ENCODE results near the gene NLN. TPM values are rescaled to one million over a fixed set of nuclear protein-coding genes. Genes with fewer than 3 reads are reported as not detected.
"Not testable (repeated sequence)": the region's sequence is repeated elsewhere in the genome, so short reads cannot be mapped to it uniquely, and the experiment has no call there.

Gene NLN
- total and polyA plus RNA-seq, 3 experiments from 2014 or later, result 2.7 to 30.4 (median 27.9) TPM

DNA sequence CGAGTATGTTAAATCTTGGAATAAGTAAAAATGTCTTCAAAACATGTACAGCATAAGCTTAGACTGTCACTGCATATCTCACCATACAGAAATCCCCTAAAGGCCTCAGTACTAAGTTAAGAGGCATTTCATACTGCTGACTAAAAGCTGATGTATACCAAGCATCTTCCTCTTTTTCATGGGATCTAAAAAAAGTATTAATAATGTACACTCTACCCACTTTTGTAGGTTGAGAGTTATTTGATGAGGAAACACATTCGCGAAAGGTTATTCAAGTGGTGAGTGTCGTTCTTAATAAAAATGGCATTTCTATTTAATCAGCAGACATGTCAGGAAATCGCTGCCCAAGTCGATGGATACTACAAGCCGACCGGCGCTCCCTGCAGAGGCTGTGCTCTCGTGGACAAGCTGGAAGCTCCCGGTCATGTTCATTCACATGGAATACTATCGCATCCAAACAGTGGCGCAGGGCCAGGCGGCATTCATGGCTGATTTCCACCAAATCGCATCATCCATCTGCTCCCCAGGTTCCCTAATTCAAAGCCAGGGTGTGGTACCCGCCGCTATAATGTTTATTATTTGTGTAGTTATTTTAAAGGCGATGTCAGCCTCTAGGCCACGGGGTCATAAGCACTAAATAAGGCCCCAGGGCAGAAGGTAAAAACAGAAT, 820 bp upstream of the NLN start:
- Mint-ChIP-seq H3K27me3 (no peaks in the 10 kb centered on the region), H3K4me3 (peak overlapping the region in 6 of 7 donors; percentile 85 to 95 (median 90)), H3K9me3 (no peaks in the 10 kb centered on the region), H3K36me3 (peaks cover 0 to 14% (median 0%) of the 10 kb centered on the region in 3 donors), H3K27ac (peak overlapping the region in 5 of 8 donors; percentile 91 to 96 (median 92)), H3K4me1 (peaks cover 20 to 22% (median 22%) of the 10 kb centered on the region in 3 donors)
- no peaks in the 10 kb centered on the region for H3K27me3 ChIP-seq (ENCODE audit: insufficient read depth, low read length, poor library complexity, severe bottlenecking)
- peaks cover 18% of the 10 kb centered on the region for H3K36me3 ChIP-seq (ENCODE audit: insufficient read depth, low read length)
- ChIA-PET POLR2A (interaction anchor here (0.6 to 2.0 kb wide), 5 partner anchors 97 to 205 kb away, joined by 3 to 8 read pairs (median 3); partner anchors contain the start of genes CENPK, ERBIN, PPWD1 and TRIM23), CTCF (interaction anchor here (1.0 to 1.7 kb wide), 3 partner anchors 22 to 205 kb away, joined by 3 read pairs; partner anchors contain the start of genes CENPK, ERBIN and PPWD1)
- H3K4me3 ChIP-seq (ENCODE audit: low read length), result peak overlapping the region; percentile 93
- no peaks in the 10 kb centered on the region for H3K9me3 ChIP-seq (ENCODE audit: low read length)
- DNase-seq, result peak in 2 of 5 donors; percentile 1 to 26
- H3K4me1 ChIP-seq (ENCODE audit: insufficient read depth, low read length), result peaks cover 43% of the 10 kb centered on the region
- H3K27ac ChIP-seq (ENCODE audit: low read depth, low read length), result peak overlapping the region; percentile 80

DNA sequence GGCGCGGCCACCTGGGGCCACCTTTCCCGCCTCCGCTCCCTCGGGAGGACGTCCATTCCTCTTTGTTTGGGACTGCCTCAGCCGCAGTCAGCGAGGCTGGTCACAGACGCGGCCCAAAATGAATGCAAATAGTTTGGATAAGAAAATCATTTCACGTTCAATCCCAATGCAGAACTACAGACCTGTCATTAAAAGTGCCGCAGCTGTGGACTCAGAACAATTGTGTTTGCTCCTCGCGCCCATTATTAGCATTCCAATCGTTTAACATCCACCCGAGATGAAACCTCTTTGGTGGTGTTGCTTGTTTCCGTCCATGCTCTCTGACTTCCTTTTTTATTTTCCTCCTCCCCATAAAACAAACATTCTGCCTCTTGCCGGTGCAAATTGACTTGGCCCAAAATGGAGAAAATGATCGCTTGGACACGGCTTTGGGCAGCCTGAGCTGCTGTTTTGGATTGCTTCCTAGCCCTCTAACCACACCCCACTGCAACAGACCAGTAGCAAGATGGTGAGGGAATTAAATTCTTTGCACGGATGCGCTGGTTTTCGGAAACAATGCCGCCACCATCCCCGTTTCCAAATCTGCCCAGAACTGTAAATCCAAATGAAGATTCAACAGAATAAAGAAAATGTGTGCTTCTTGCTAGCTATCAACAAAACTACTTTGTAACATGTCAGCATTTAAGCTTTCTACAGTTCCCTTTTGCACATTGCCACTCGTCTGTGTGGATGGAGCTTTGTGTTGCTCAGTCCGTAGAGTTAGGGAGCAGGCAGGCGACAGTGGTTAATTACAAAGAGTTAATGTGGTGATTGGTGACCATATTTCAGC, 784 bp downstream of the NLN start:
- Mint-ChIP-seq H3K27ac (peak overlapping the region; percentile 69 to 92 (median 81)), H3K9me3 (no peaks in the 10 kb centered on the region), H3K27me3 (no peaks in the 10 kb centered on the region), H3K36me3 (peaks cover 0 to 14% (median 0%) of the 10 kb centered on the region in 3 donors), H3K4me1 (peaks cover 20 to 22% (median 22%) of the 10 kb centered on the region in 3 donors), H3K4me3 (peak overlapping the region; percentile 85 to 95 (median 91))
- H3K4me3 ChIP-seq (ENCODE audit: low read length), result peak overlapping the region; percentile 59
- H3K36me3 ChIP-seq (ENCODE audit: insufficient read depth, low read length), result peaks cover 14% of the 10 kb centered on the region
- H3K4me1 ChIP-seq (ENCODE audit: insufficient read depth, low read length), result peaks cover 28% of the 10 kb centered on the region
- peak overlapping the region; percentile 35 for H3K27ac ChIP-seq (ENCODE audit: low read depth, low read length)
- CTCF ChIA-PET, result interaction anchor here (1.4 kb wide), 1 partner anchor 9 kb away, joined by 3 read pairs; no protein-coding TSS in a partner anchor
- H3K9me3 ChIP-seq (ENCODE audit: low read length), result no peaks in the 10 kb centered on the region
- H3K27me3 ChIP-seq (ENCODE audit: insufficient read depth, low read length, poor library complexity, severe bottlenecking), result no peaks in the 10 kb centered on the region
- DNase-seq, result peak in 2 of 5 donors; percentile 6 to 14
- POLR2A ChIA-PET, result interaction anchor here (1.6 kb wide), 1 partner anchor 202 kb away, joined by 3 read pairs; no protein-coding TSS in a partner anchor

DNA sequence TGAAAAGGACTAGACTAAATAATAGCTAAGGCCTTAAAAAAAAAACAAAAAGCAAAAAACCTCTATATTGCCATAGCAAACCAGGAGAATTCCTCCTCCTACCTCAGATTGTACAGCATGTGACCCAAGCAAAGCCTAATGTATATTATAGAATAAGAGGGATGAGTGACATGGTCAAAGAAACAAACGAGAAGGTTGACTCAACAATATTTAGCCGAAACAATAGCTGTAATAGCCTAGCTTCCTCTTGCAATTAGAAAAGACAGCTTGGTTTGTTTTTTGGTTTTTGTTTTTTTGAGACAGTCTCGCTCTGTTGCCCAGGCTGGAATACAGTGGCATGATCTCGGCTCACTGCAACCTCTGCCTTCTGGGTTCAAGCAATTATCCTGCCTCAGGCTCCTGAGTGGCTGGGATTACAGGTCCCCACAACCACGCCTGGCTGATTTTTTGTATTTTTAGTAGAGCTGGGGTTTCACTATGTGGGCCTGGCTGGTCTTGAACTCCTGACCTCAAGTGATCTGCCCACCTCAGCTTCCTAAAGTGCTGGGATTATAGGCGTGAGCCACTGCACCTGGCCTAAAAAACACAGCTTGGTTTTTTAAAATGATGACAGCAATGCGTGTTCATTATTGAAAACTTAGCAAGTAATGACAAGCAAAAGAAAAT, 5.6 kb downstream of the NLN start:
- Mint-ChIP-seq H3K27ac (no peak overlapping the region), H3K4me3 (peak overlapping the region in 1 of 7 donors; percentile 20), H3K36me3 (peaks cover 0 to 2% (median 0%) of the 10 kb centered on the region in 3 donors), H3K4me1 (peaks cover 7 to 8% (median 7%) of the 10 kb centered on the region in 3 donors), H3K27me3 (no peaks in the 10 kb centered on the region), H3K9me3 (no peaks in the 10 kb centered on the region)
- Histone ChIP-seq H3K27me3 (ENCODE audit: insufficient read depth, low read length, poor library complexity, severe bottlenecking) (no peaks in the 10 kb centered on the region), H3K4me1 (ENCODE audit: insufficient read depth, low read length) (no peaks in the 10 kb centered on the region), H3K9me3 (ENCODE audit: low read length) (no peaks in the 10 kb centered on the region), H3K36me3 (ENCODE audit: insufficient read depth, low read length) (no peaks in the 10 kb centered on the region), H3K27ac (ENCODE audit: low read depth, low read length) (no peak overlapping the region), H3K4me3 (ENCODE audit: low read length) (no peak overlapping the region)
- ChIA-PET POLR2A (interaction anchor here (0.6 kb wide), 1 partner anchor 15 kb away, joined by 3 read pairs; no protein-coding TSS in a partner anchor), CTCF (interaction anchor here (1.2 kb wide), 1 partner anchor 12 kb away, joined by 3 read pairs; no protein-coding TSS in a partner anchor)
- DNase-seq, result no peak

DNA sequence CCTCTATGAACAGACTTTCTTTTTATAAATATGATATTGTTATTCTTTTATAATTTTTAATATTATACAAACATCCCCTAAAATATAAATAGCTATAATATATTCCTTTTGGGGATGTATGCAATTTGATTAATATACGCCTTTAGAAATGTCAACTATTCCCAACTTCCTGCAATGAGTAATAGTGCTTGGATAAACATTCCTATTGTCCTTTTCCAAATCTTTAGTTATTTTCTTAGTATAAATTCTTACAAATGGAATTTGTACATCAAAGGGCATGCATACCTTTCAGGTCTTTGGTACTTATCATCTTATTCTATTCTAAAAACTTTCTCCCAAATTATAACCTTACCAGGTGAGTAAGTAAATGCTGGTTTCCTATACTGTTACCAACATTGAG, 6.2 kb downstream of the NLN start:
- Histone ChIP-seq H3K27me3 (ENCODE audit: insufficient read depth, low read length, poor library complexity, severe bottlenecking) (no peaks in the 10 kb centered on the region), H3K27ac (ENCODE audit: low read depth, low read length) (no peak overlapping the region), H3K36me3 (ENCODE audit: insufficient read depth, low read length) (no peaks in the 10 kb centered on the region), H3K9me3 (ENCODE audit: low read length) (no peaks in the 10 kb centered on the region), H3K4me1 (ENCODE audit: insufficient read depth, low read length) (no peaks in the 10 kb centered on the region), H3K4me3 (ENCODE audit: low read length) (no peak overlapping the region)
- Mint-ChIP-seq H3K4me3 (no peak overlapping the region), H3K9me3 (no peaks in the 10 kb centered on the region), H3K4me1 (peaks cover 1 to 2% (median 1%) of the 10 kb centered on the region in 3 donors), H3K27me3 (no peaks in the 10 kb centered on the region), H3K27ac (no peak overlapping the region), H3K36me3 (no peaks in the 10 kb centered on the region)
- DNase-seq, result no peak
- POLR2A ChIA-PET, result interaction anchor here (0.6 kb wide), 1 partner anchor 15 kb away, joined by 3 read pairs; no protein-coding TSS in a partner anchor
- CTCF ChIA-PET, result interaction anchor here (1.2 kb wide), 1 partner anchor 12 kb away, joined by 3 read pairs; no protein-coding TSS in a partner anchor

GRCh38 chr5:65730910-65731309, 8.9 kb downstream of the NLN start:
- Histone ChIP-seq H3K36me3 (ENCODE audit: insufficient read depth, low read length) (no peaks in the 10 kb centered on the region), H3K4me3 (ENCODE audit: low read length) (no peak overlapping the region), H3K4me1 (ENCODE audit: insufficient read depth, low read length) (no peaks in the 10 kb centered on the region), H3K9me3 (ENCODE audit: low read length) (no peaks in the 10 kb centered on the region), H3K27me3 (ENCODE audit: insufficient read depth, low read length, poor library complexity, severe bottlenecking) (no peaks in the 10 kb centered on the region), H3K27ac (ENCODE audit: low read depth, low read length) (no peak overlapping the region)
- Mint-ChIP-seq H3K4me1 (peaks cover 0 to 4% (median 3%) of the 10 kb centered on the region in 3 donors), H3K9me3 (no peaks in the 10 kb centered on the region), H3K27me3 (no peaks in the 10 kb centered on the region), H3K27ac (peak overlapping the region in 1 of 8 donors; percentile 77), H3K4me3 (no peak overlapping the region), H3K36me3 (no peaks in the 10 kb centered on the region)
- CTCF ChIA-PET, result no interaction called here
- no peak for DNase-seq
- POLR2A ChIA-PET, result no interaction called here

DNA sequence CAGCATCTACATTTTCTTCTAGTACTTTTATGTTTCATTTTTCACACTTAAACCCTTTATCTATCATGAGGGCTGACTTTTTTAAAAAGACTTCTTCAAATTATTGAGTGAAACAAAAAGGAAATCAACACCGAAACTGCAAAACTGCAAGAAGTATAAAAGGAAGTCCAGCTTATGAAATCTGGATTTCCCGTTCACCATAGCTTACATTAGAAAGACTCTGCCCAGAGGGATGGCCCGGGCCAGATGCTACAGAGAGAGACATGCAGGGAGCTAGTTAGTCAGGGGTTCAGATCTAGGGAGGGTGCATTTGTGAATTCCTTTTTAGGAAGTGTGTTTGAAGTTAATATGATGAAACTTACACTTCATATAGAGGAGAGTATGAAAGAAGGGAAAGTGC, 10.0 kb downstream of the NLN start:
- H3K9me3 Mint-ChIP-seq, CTCF ChIA-PET: not testable (repeated sequence)

DNA sequence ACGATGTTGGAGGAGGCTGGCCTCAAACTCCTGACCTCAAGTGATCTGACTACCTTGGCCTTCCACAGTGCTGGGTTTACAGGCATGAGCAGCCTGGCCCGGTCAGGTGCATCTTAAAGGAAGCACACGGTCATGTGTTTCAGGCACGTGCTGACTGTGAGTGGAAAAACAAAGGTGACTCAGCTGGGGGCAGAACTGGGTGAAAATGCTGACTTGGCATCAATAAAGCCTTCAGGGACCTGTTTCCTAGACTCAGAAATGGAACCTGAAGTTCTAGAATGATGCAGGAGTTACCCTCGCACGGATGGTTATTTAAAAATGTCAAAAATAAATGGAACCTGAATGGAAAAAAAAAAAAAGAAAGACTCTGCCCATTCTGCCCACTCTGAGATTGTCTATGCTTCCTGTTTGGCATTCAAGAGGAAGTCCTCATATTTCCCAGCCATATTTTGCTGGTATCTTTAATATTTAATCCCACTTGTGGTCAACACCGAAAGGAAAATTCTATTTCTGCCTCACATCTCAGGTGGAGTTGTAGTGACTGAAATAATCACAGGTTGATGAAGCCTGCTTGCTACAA, 12.3 kb downstream of the NLN start:
- H3K36me3 ChIP-seq (ENCODE audit: insufficient read depth, low read length); H3K27me3 Mint-ChIP-seq; H3K4me3 ChIP-seq (ENCODE audit: low read length); DNase-seq; H3K4me3 Mint-ChIP-seq; H3K4me1 ChIP-seq (ENCODE audit: insufficient read depth, low read length); CTCF ChIA-PET; H3K4me1 Mint-ChIP-seq; H3K9me3 Mint-ChIP-seq; H3K36me3 Mint-ChIP-seq; H3K27me3 ChIP-seq (ENCODE audit: insufficient read depth, low read length, poor library complexity, severe bottlenecking); H3K27ac Mint-ChIP-seq; H3K27ac ChIP-seq (ENCODE audit: low read depth, low read length); POLR2A ChIA-PET; H3K9me3 ChIP-seq (ENCODE audit: low read length): not testable (repeated sequence)

More for the DNA sequence above, 10.0 kb downstream of the NLN start:
- H3K4me1 Mint-ChIP-seq; H3K4me1 ChIP-seq (ENCODE audit: insufficient read depth, low read length); H3K27me3 Mint-ChIP-seq; POLR2A ChIA-PET; H3K27ac Mint-ChIP-seq; H3K36me3 Mint-ChIP-seq; H3K4me3 Mint-ChIP-seq; DNase-seq; H3K36me3 ChIP-seq (ENCODE audit: insufficient read depth, low read length); H3K9me3 ChIP-seq (ENCODE audit: low read length); H3K27me3 ChIP-seq (ENCODE audit: insufficient read depth, low read length, poor library complexity, severe bottlenecking); H3K27ac ChIP-seq (ENCODE audit: low read depth, low read length); H3K4me3 ChIP-seq (ENCODE audit: low read length): not testable (repeated sequence)

Data from CD8-positive, alpha-beta memory T cell (primary cell).